ENCODE measurements around the gene LSM14A. TPM values are rescaled to one million over a fixed set of nuclear protein-coding genes. Genes with fewer than 3 reads are reported as not detected.
"Not testable (repeated sequence)": the region's sequence is repeated elsewhere in the genome, so short reads cannot be mapped to it uniquely, and the experiment has no call there.

LSM14A gene
- total RNA-seq, 2 experiments from 2014 or later = 109 TPM

- POLR2A ChIA-PET = interaction anchor here (0.6 kb wide), 1 partner anchor 8 kb away, joined by 4 read pairs; no protein-coding TSS in a partner anchor
- CTCF ChIA-PET = no interaction called here
Measured at GRCh38 chr19:34241513-34242337, 69.4 kb downstream of the LSM14A start.

- POLR2A ChIA-PET = interaction anchor here (0.6 kb wide), 1 partner anchor 357 kb away, joined by 3 read pairs; no protein-coding TSS in a partner anchor
- CTCF ChIA-PET = not testable (repeated sequence)
Measured at GRCh38 chr19:34243138-34243875, 71.0 kb downstream of the LSM14A start.

GRCh38 chr19:34243876-34244578 is 71.7 kb downstream of the LSM14A start:
- CTCF ChIA-PET = interaction anchor here (0.6 kb wide), 1 partner anchor 49 kb away, joined by 3 read pairs; no protein-coding TSS in a partner anchor
- POLR2A ChIA-PET = interaction anchor here (0.6 kb wide), 1 partner anchor 357 kb away, joined by 3 read pairs; no protein-coding TSS in a partner anchor

- CTCF ChIA-PET = interaction anchor here (0.6 kb wide), 1 partner anchor 48 kb away, joined by 3 read pairs; no protein-coding TSS in a partner anchor
- POLR2A ChIA-PET = no interaction called here
Measured at GRCh38 chr19:34244611-34245299, 72.5 kb downstream of the LSM14A start.

GRCh38 chr19:34246340-34246739 is 74.0 kb downstream of the LSM14A start:
- POLR2A ChIA-PET = interaction anchor here (0.6 kb wide), 1 partner anchor 9 kb away, joined by 7 read pairs; no protein-coding TSS in a partner anchor
- CTCF ChIA-PET = interaction anchor here (0.7 kb wide), 1 partner anchor 92 kb away, joined by 4 read pairs; no protein-coding TSS in a partner anchor

- ChIA-PET POLR2A (no interaction called here), CTCF (interaction anchor here (1.2 kb wide), 1 partner anchor 31 kb away, joined by 4 read pairs; no protein-coding TSS in a partner anchor)
Measured at GRCh38 chr19:34248941-34249340, 76.6 kb downstream of the LSM14A start.

- POLR2A ChIA-PET, CTCF ChIA-PET: not testable (repeated sequence)
Measured at GRCh38 chr19:34253167-34253566, 80.9 kb downstream of the LSM14A start.

- POLR2A ChIA-PET, CTCF ChIA-PET: not testable (repeated sequence)
Measured at GRCh38 chr19:34253681-34254045, 81.4 kb downstream of the LSM14A start.

GRCh38 chr19:34254046-34254697 is 81.9 kb downstream of the LSM14A start, which contains the start of gene GARRE1:
TSS of gene GARRE1 (plus strand) at chr19:34254554. CDS start at chr19:34300474, 45,920 bp downstream.
- ChIA-PET CTCF (no interaction called here), POLR2A (no interaction called here)

- ChIA-PET POLR2A (no interaction called here), CTCF (no interaction called here)
Measured at GRCh38 chr19:34254698-34255432, 82.6 kb downstream of the LSM14A start.

- CTCF ChIA-PET = no interaction called here
- POLR2A ChIA-PET = no interaction called here
Measured at GRCh38 chr19:34255546-34255945, 83.2 kb downstream of the LSM14A start.

GRCh38 chr19:34256835-34257558 is 84.7 kb downstream of the LSM14A start:
- POLR2A ChIA-PET = no interaction called here
- CTCF ChIA-PET = no interaction called here

- ChIA-PET POLR2A (no interaction called here), CTCF (no interaction called here)
Measured at GRCh38 chr19:34257559-34257924, 85.2 kb downstream of the LSM14A start.

- ChIA-PET CTCF (no interaction called here), POLR2A (no interaction called here)
Measured at GRCh38 chr19:34259367-34260095, 87.2 kb downstream of the LSM14A start.

- CTCF ChIA-PET = no interaction called here
- POLR2A ChIA-PET = interaction anchor here (0.5 kb wide), 1 partner anchor 68 kb away, joined by 3 read pairs; no protein-coding TSS in a partner anchor
Measured at GRCh38 chr19:34260771-34261173, 88.5 kb downstream of the LSM14A start.

- CTCF ChIA-PET = interaction anchor here (1.5 kb wide), 1 partner anchor 9 kb away, joined by 5 read pairs; no protein-coding TSS in a partner anchor
- POLR2A ChIA-PET = interaction anchor here (0.5 kb wide), 1 partner anchor 69 kb away, joined by 3 read pairs; no protein-coding TSS in a partner anchor
Measured at GRCh38 chr19:34261334-34262109, 89.2 kb downstream of the LSM14A start.

Measured in activated CD8-positive, alpha-beta memory T cell treated with anti-CD3 and anti-CD28 coated beads for 36 hours (primary cell).